T-helper 2 cell (primary cell): ENCODE measurements around the gene GPRIN3.
A peak's percentile ranks its signal among the peaks of the same experiment; 100 is the strongest.

Experiments used
- DNase-seq, 5 experiments: peaks; one replicate each; pipeline versions ENCODE4 v3.0.0 to v3.0.0-alpha.2; 2012 to 2022
- total RNA-seq, 2 donors: gene quantifications; one replicate each; lab custom pipeline; 2026; lab: John Stamatoyannopoulos, UW

The GPRIN3 gene
- 138 to 191 reads per million in 2 donors for total RNA-seq

- peak; percentile 46 to 77 (median 58) for DNase-seq
Observed at GRCh38 chr4:89307446-89308160, at the start of gene GPRIN3. Gene GPRIN3, minus strand, starts transcription at chr4:89307800. Its CDS starts 57,690 bp downstream, at chr4:89250110.

DNA sequence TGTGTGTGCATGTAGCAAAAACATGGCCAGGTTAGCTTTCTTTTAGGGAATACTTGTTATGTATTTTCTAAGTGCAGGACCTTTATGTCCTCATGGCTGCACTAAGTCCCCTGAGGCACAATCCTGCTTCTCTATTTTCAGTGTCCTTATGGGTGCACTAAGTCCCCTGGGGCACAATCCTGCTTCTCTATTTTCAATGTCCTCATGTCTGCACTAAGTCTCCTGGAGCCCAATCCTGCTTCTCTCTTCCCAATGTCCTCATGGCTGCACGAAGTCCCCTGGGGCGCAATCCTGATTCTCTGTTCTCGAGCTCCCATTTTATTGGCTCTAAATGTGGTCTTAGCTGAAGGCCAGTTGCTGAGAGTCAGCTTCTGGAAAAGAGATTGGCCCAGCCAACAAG is 49.7 kb upstream of the GPRIN3 start:
- no peak for DNase-seq

- DNase-seq = no peak
Observed at GRCh38 chr4:89356086-89356485, 48.5 kb upstream of the GPRIN3 start.

- no peak for DNase-seq
Observed at GRCh38 chr4:89353514-89353913, 45.9 kb upstream of the GPRIN3 start.

GRCh38 chr4:89352541-89352940 is 44.9 kb upstream of the GPRIN3 start:
- DNase-seq = no peak

DNA sequence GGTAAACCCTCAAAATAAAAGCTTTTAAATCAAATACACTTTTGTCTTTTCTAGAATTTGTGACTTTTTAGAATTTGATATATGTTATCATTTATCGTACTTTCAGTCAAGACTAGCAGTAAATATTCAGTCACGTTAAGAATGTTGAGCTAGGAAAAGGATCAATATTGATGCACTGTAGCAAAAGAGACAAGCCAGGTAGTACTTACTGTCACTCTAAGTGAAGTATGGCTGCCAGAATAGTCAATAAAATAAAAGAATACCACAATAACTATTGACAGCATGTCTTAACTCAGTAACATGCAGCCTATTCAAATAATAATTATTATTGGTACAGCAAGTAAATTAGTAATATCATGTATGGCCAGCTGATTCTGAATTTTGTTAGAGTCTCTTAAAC is 43.6 kb upstream of the GPRIN3 start:
- no peak for DNase-seq

DNA sequence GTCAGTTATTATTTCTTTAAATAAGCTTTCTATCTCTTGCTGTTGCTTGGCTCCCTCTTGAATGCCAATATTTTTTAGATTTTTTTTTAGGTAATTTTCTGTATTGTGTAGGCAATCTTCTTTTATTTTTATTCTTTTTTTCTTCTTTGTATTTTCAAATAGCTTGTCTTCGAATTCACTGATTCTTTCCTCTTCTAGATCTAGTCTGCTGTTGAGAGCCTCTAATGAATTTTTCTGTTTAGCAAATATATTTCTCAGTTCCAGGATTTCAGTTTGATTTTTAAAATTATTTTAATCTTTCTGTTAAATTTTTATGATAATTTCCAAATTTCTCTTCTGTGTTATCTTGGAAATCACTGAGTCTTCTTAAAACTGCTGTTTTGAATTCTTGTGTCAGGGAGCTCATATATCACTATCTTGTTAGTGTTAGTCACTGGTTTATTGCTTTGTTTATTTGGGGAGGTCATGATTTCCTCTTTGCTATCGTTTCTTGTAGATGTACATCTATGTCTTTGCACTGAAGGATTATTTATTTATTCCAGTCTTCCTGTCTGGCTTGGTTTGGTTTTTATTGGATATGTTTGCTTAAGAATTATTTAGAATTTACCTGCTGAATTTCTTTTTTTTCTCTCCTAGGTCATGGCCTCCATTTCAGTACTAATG is 39.9 kb upstream of the GPRIN3 start:
- no peak for DNase-seq

DNA sequence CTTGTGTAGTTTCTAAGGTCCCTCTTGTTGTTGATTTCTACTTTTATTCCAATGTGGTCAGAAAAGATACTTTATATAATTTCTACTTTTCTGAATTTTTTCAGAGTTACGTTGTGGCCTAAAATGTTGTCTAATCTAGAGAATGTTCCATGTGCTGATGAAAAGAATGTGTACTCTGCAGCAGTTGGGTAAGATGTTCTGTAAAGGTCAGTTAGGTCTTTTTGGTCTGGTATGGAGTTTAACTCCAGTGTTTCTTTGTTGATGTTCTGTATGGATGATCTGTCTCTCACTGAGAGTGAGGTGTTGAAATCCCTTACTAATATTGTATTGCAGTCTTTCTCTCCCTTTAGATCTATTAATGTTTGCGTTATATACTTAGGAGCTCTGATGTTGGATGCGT is 37.0 kb upstream of the GPRIN3 start:
- DNase-seq = no peak

DNA sequence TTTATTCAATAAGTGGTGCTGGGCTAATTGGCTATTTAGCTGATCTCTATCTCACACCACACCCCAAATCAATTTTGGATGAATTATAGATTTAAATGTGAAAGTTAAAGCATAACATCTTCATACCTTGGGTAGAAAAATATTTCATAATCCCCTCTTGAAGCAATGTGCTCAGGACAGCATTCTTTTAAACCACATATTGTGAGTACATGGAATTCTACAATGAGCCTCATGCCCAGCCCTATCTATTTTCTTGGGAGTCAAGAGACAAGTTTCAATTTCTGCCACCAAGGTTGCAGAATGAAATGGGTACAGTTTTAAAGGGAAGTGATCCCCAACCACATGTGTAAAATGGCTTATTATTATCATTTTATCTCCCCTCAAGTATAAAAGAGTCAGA is 30.6 kb upstream of the GPRIN3 start:
- no peak for DNase-seq

- no peak for DNase-seq
Observed at GRCh38 chr4:89337681-89338080, 30.1 kb upstream of the GPRIN3 start.

GRCh38 chr4:89336818-89337420 is 29.3 kb upstream of the GPRIN3 start:
- DNase-seq = no peak

DNA sequence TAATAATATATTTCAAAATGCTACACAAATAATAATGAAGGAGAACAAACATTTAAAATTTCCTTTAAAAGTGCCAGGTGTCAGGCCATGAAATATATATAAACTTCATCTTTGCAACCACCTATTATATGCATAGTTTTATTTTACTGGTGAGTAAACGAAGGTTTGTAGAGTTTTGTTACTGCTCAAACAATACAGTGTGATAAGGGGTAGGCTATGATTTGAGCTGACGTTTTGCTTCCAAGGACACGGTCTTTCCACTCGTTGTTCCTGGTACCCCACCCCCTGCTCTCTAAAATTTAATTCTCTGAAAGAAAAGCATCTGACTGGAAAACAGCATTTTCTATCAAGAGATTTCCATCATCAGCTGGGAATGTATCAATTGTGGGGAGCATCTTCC is 27.2 kb upstream of the GPRIN3 start:
- no peak for DNase-seq

DNA sequence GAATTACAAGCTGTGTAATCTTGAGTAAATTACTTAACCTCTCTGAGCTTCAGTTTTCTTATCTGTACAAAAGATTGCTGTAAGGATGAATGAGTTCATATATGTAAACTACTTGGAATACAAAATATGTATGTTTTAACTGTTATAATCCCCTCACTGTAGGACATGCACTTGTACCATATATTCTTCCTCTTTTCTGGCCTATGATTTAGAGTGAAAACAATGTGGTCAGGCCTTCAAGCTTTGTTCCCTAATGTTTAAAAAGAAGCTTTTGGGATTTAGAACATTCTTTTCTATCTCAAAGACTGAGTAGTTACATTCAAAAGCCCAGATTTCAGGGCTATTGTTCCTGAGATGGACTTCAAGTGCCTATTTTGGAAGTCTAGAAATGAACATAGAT is 26.7 kb upstream of the GPRIN3 start:
- DNase-seq = no peak

DNA sequence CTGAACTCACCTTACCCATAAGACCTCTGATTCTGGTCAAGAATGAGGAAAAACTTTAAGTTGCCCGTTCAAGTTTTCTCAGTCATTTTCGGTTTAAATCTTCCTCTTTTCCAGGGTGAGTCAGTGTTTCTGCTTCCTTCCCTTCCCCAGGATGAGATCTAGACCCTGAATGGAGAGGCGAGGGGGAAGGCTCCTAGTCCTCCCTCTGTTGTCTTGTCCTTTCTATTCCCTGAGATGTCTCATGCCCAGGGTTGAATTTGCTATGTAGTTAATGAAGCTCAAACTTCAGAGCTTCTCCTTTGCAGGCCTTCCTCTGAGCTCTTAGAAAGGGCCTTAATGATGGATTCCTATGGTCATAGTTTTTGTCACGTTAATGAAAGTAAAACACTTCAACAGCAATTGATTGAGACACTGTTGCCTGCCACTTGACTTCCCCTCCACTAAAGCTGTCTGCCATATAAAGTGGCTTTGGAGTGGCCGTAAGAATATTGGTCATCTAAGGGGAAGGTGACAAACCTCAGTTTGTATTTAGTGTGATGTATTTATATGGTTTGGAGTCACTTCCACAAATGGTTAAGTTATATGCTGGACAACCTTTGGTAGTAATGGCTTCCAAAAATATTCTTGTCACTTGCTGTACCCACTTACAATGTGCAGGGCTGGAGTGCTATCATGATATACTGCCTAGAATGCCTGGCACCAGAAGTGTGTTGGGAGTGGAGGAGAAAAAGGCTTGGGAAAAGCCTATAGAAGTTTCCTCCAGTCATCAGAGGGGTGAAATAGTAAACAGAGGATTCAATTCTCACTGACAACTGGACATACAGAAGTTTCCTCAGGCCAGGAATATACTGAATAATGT is 24.3 kb upstream of the GPRIN3 start:
- no peak for DNase-seq

- DNase-seq = no peak
Observed at GRCh38 chr4:89331197-89331596, 23.6 kb upstream of the GPRIN3 start.

DNA sequence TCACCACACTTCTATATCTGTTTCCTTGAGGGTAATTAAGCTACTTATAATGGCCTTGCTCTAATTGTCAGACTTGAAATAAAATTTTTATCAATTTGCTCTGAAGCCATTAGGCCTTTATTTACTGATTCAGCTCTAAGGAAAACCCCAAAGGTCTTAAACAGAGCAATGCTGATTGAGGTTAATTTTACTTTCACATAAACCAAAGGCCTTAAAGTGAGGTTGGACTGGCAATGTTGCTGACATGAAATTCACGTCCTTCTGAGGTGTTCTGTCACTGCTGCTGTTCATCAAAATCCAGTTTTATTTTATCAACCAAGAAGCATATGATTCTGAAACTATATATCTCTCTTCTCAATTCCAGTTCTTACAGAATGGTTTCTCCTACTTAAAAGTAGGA is 21.7 kb upstream of the GPRIN3 start:
- no peak for DNase-seq

GRCh38 chr4:89324671-89325070 is 17.1 kb upstream of the GPRIN3 start:
- no peak for DNase-seq

GRCh38 chr4:89322671-89323070 is 15.1 kb upstream of the GPRIN3 start:
- DNase-seq = no peak

DNA sequence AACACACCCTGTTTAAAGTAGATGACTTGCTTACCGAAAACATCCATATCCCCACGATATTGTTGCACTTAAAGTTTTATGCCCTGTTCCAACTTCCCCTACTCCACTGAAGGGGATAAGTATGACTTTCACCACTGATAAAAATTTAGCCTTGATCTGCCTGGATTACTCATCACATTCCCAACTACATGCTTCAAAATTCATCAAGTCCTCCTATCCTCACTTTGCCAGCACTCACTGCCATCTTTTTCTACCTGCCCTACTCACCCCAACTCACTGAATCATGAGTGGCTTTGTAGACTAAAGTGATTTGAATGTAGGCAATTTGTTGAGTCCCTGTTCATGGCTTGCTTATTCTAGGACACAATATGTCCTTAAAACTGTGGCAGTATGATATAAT is 12.2 kb upstream of the GPRIN3 start:
- no peak for DNase-seq

DNA sequence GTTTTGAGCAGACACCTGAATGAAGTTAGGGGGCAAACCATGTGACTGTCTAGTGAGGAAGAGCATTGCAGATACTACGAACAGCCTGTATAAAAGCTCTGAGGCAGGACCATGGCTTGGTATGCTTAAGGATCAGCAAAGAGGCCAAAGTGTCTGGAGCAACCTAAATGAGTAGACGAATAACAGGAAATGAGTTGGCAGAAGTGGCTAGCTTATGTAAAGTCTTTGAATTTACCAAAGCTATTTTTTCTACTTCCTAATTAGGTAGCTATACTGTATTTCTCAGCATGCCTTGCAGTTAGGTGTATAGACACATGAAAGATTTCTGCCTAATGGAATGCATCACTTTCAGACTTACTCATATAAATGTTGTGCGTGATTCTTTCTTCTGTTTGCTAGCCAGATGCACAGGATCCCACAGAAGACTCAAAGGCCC is 9.3 kb upstream of the GPRIN3 start:
- DNase-seq = peak in 2 of 5 experiments; percentile 56 to 82

DNA sequence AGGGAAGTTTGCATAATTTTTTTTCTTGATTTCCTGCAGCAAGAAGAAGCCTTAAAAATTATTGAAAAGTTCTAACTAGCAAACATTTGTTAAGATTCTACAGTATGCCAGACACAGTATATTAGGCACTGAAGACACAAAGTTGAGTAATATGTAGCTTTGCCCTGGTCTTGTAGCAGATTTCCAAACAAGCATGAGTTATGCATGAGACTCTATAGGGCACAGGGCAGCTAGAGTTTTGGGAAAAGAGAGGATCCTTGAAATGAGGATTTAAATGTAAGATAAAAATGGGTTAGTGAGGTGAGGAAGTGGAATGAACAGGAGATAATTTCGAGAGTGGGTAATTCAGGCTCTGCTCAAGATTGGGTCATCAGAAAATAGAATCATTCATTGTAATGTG is 8.6 kb upstream of the GPRIN3 start:
- no peak for DNase-seq

- DNase-seq = no peak
Observed at GRCh38 chr4:89314291-89314690, 6.7 kb upstream of the GPRIN3 start.

GRCh38 chr4:89312066-89312465 is 4.5 kb upstream of the GPRIN3 start:
- DNase-seq = no peak
